ENCODE measurements around the gene GPR35.

DNA sequence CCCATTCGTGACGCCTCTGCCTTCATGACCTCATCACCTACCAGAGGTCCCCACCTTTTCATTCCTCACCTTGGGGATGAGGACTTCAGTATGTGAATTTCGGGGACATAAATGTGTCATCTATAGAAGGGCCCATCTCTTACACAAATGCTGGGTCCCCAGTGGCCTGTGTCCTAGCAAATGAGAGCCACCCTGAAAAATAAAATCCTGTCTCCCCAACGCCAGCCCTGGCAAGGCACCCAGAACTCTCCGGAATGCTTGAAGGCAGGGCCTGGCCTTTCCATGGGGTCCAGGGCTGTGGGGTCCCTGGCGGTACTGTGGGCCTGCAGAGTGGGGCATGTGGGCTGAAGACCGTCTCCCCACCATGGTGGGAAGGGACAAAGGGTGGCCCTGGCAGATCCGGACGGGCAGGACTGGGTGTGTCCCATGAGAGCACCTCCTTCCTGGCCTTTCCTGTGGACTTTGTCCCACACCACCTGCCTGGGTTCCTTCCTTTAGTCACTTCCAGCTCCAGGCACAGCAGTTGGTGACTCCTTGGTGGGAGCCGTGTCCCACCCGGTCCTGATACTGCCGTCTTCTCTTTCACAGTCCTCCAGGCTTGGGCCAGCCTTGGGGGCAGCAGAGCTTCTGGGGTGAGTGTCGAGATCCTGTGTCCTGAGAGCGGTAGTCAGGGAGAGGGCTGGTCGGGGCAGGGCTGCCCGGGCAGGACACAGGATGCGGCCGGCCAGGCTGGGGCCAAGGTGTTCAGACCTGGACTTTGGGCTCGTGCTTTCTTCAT, 20.2 kb upstream of the GPR35 start:
- no peak for TF ChIP-seq EZH2 (IDR thresholded peaks at IDR 0.05; ENCODE audit: borderline replicate concordance, low read depth, low read length, severe bottlenecking)
- TF ChIP-seq, protein P1, sequence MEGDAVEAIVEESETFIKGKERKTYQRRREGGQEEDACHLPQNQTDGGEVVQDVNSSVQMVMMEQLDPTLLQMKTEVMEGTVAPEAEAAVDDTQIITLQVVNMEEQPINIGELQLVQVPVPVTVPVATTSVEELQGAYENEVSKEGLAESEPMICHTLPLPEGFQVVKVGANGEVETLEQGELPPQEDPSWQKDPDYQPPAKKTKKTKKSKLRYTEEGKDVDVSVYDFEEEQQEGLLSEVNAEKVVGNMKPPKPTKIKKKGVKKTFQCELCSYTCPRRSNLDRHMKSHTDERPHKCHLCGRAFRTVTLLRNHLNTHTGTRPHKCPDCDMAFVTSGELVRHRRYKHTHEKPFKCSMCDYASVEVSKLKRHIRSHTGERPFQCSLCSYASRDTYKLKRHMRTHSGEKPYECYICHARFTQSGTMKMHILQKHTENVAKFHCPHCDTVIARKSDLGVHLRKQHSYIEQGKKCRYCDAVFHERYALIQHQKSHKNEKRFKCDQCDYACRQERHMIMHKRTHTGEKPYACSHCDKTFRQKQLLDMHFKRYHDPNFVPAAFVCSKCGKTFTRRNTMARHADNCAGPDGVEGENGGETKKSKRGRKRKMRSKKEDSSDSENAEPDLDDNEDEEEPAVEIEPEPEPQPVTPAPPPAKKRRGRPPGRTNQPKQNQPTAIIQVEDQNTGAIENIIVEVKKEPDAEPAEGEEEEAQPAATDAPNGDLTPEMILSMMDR (IDR thresholded peaks at IDR 0.05; ENCODE audit: extremely low read depth in 1 of 2, insufficient read depth in 1 of 2, low read depth in 1 of 2, low read length in 2 of 2): no peak
- TF ChIP-seq GATA2 (IDR thresholded peaks at IDR 0.05; ENCODE audit: insufficient read depth, insufficient read length, low read depth, low read length): no peak
- TF ChIP-seq POLR2AphosphoS5 (IDR thresholded peaks at IDR 0.05; ENCODE audit: insufficient read depth, low read depth, low read length): no peak
- no peak for TF ChIP-seq POLR2A (IDR thresholded peaks at IDR 0.05; ENCODE audit: low read depth, low read length)
- TF ChIP-seq, protein P2, sequence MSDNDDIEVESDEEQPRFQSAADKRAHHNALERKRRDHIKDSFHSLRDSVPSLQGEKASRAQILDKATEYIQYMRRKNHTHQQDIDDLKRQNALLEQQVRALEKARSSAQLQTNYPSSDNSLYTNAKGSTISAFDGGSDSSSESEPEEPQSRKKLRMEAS (IDR thresholded peaks at IDR 0.05; ENCODE audit: insufficient read depth, insufficient read length): no peak
- TF ChIP-seq FOS (IDR thresholded peaks at IDR 0.05; ENCODE audit: borderline replicate concordance, insufficient read depth, low read length): no peak

Measured in endothelial cell of umbilical vein (primary cell).